Suprapubic skin (tissue), 4 donors: ENCODE data around the gene WRAP53.

Experiments used
- CTCF ChIP-seq, 2 donors: fragments of 200-600 bp in 1 of 2; fragments of 450-650 bp in 1 of 2; sonication (generic) in 1 of 2; IDR thresholded peaks; one replicate each; pipeline ENCODE4 v1.5.1; 2016 to 2019; ENCODE audit warnings: antibody characterized with exemption in 2 of 2, mild to moderate bottlenecking in 1 of 2, moderate library complexity in 1 of 2
- EP300 ChIP-seq: sonication (generic); formaldehyde crosslinking; IDR thresholded peaks from one replicate; pipeline ENCODE4 v1.6.1; 2017; ENCODE audit warnings: antibody characterized with exemption
- POLR2A ChIP-seq, 2 donors: fragments of 450-650 bp; IDR thresholded peaks; one replicate each; pipeline ENCODE4 v1.6.1; 2017; ENCODE audit warnings: antibody characterized with exemption in 2 of 2, mild to moderate bottlenecking in 2 of 2, moderate library complexity in 2 of 2
- POLR2AphosphoS5 ChIP-seq, 3 donors: sonication (generic); formaldehyde crosslinking; IDR thresholded peaks; one replicate each; pipeline ENCODE4 v1.6.1; 2017; ENCODE audit warnings: antibody characterized with exemption in 3 of 3

- TF ChIP-seq EP300 (no peak), CTCF (IDR thresholded peaks at IDR 0.05) (no peak), POLR2A (IDR thresholded peaks at IDR 0.05) (no peak), POLR2AphosphoS5 (IDR thresholded peaks at IDR 0.05) (no peak)
Observed at GRCh38 chr17:7719661-7720060, 31.4 kb downstream of the WRAP53 start.
